ENCODE results near the gene CCDC40. TPM values are rescaled to one million over a fixed set of nuclear protein-coding genes. Genes with fewer than 3 reads are reported as not detected.

CCDC40 gene
- total and polyA plus RNA-seq, 2 of the 13 experiments (the other 11 are each of a cell fraction or from before 2014, with no cell fraction given): 4.1 to 5.5 TPM

DNA sequence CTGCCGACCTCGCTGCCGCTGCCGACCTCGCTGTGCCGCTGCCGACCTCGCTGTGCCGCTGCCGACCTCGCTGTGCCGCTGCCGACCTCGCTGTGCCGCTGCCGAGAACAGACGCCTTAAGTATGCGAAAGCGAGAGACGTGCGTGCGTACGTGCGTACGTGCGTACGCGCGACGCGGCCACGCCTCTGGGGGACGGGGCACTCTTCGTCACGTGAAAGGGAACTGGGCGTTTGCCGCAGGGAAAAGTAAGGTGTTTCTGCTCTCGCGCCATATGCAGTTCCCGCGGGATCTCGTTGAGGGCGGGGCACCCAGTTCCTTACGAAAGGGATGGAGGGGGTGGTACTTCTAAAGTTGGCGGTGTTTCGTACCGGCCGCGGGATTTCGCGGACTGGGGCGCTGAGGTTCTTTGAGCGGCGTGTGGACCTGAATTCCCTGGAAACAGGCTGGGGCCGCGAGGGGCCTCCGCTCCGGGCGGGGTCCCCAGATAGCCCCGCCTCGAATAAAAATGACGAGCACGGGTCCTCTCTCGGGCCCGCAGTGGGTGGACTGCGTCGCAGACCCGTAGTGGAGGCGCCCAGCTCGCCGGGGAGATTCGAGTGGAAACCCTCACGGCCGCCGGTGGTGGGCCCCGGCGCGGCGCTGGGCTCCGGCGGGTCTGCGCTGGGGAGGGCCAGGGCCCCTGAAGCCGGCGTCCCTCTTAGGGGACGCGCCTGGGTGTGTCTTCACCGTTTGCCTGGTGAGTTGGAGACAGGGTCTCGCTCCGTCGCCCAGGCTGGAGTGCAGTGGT, 110.8 kb downstream of the CCDC40 start, which contains the start of gene EIF4A3 (continued):
- TF ChIP-seq, protein P1, sequence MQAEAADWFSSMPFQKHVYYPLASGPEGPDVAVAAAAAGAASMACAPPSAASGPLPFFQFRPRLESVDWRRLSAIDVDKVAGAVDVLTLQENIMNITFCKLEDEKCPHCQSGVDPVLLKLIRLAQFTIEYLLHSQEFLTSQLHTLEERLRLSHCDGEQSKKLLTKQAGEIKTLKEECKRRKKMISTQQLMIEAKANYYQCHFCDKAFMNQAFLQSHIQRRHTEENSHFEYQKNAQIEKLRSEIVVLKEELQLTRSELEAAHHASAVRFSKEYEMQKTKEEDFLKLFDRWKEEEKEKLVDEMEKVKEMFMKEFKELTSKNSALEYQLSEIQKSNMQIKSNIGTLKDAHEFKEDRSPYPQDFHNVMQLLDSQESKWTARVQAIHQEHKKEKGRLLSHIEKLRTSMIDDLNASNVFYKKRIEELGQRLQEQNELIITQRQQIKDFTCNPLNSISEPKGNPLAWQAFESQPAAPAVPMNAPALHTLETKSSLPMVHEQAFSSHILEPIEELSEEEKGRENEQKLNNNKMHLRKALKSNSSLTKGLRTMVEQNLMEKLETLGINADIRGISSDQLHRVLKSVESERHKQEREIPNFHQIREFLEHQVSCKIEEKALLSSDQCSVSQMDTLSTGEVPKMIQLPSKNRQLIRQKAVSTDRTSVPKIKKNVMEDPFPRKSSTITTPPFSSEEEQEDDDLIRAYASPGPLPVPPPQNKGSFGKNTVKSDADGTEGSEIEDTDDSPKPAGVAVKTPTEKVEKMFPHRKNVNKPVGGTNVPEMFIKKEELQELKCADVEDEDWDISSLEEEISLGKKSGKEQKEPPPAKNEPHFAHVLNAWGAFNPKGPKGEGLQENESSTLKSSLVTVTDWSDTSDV (CRISPR knock-in tag; IDR thresholded peaks at IDR 0.05): peak; percentile 62; the same call in 1 of the 2 replicates
- TF ChIP-seq ZNF329 (CRISPR knock-in tag; IDR thresholded peaks at IDR 0.05; ENCODE audit: low read depth) (peak; percentile 83; the same call in 1 of the 2 replicates), JARID2 (CRISPR knock-in tag; IDR thresholded peaks at IDR 0.05; ENCODE audit: insufficient replicate concordance) (peak; percentile 68), ZNF337 (CRISPR knock-in tag; IDR thresholded peaks at IDR 0.05; ENCODE audit: borderline replicate concordance, low read depth) (0 out of 2 replicates have a peak, but pooled peaks have one; percentile 30), HES4 (CRISPR knock-in tag; IDR thresholded peaks at IDR 0.05; ENCODE audit: borderline replicate concordance) (peak; percentile 97), HNRNPH1 (optimal IDR thresholded peaks at IDR 0.05; ENCODE audit: low read depth, low read length) (no peak), MIXL1 (CRISPR knock-in tag; IDR thresholded peaks at IDR 0.05) (0 out of 2 replicates have a peak, but pooled peaks have one; percentile 26), DNMT1 (CRISPR knock-in tag; IDR thresholded peaks at IDR 0.05) (peak; percentile 100), RFXANK (CRISPR knock-in tag; IDR thresholded peaks at IDR 0.05) (no peak)
- TF ChIP-seq, protein P2, sequence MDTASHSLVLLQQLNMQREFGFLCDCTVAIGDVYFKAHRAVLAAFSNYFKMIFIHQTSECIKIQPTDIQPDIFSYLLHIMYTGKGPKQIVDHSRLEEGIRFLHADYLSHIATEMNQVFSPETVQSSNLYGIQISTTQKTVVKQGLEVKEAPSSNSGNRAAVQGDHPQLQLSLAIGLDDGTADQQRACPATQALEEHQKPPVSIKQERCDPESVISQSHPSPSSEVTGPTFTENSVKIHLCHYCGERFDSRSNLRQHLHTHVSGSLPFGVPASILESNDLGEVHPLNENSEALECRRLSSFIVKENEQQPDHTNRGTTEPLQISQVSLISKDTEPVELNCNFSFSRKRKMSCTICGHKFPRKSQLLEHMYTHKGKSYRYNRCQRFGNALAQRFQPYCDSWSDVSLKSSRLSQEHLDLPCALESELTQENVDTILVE (CRISPR knock-in tag; IDR thresholded peaks at IDR 0.05): peak; percentile 65; the same call in 1 of the 2 replicates
- TF ChIP-seq, protein P3, sequence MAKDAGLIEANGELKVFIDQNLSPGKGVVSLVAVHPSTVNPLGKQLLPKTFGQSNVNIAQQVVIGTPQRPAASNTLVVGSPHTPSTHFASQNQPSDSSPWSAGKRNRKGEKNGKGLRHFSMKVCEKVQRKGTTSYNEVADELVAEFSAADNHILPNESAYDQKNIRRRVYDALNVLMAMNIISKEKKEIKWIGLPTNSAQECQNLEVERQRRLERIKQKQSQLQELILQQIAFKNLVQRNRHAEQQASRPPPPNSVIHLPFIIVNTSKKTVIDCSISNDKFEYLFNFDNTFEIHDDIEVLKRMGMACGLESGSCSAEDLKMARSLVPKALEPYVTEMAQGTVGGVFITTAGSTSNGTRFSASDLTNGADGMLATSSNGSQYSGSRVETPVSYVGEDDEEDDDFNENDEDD (CRISPR knock-in tag; IDR thresholded peaks at IDR 0.05; ENCODE audit: borderline replicate concordance): peak; percentile 79; the same call in 1 of the 2 replicates
- TF ChIP-seq, protein P4, sequence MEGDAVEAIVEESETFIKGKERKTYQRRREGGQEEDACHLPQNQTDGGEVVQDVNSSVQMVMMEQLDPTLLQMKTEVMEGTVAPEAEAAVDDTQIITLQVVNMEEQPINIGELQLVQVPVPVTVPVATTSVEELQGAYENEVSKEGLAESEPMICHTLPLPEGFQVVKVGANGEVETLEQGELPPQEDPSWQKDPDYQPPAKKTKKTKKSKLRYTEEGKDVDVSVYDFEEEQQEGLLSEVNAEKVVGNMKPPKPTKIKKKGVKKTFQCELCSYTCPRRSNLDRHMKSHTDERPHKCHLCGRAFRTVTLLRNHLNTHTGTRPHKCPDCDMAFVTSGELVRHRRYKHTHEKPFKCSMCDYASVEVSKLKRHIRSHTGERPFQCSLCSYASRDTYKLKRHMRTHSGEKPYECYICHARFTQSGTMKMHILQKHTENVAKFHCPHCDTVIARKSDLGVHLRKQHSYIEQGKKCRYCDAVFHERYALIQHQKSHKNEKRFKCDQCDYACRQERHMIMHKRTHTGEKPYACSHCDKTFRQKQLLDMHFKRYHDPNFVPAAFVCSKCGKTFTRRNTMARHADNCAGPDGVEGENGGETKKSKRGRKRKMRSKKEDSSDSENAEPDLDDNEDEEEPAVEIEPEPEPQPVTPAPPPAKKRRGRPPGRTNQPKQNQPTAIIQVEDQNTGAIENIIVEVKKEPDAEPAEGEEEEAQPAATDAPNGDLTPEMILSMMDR (CRISPR knock-in tag; IDR thresholded peaks at IDR 0.05): peak; percentile 54
- TF ChIP-seq, protein P5, sequence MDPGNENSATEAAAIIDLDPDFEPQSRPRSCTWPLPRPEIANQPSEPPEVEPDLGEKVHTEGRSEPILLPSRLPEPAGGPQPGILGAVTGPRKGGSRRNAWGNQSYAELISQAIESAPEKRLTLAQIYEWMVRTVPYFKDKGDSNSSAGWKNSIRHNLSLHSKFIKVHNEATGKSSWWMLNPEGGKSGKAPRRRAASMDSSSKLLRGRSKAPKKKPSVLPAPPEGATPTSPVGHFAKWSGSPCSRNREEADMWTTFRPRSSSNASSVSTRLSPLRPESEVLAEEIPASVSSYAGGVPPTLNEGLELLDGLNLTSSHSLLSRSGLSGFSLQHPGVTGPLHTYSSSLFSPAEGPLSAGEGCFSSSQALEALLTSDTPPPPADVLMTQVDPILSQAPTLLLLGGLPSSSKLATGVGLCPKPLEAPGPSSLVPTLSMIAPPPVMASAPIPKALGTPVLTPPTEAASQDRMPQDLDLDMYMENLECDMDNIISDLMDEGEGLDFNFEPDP (CRISPR knock-in tag; conservative IDR thresholded peaks at IDR 0.05): no peak; the same call in 1 of the 2 replicates
- TF ChIP-seq, protein P6, sequence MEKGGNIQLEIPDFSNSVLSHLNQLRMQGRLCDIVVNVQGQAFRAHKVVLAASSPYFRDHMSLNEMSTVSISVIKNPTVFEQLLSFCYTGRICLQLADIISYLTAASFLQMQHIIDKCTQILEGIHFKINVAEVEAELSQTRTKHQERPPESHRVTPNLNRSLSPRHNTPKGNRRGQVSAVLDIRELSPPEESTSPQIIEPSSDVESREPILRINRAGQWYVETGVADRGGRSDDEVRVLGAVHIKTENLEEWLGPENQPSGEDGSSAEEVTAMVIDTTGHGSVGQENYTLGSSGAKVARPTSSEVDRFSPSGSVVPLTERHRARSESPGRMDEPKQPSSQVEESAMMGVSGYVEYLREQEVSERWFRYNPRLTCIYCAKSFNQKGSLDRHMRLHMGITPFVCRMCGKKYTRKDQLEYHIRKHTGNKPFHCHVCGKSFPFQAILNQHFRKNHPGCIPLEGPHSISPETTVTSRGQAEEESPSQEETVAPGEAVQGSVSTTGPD (CRISPR knock-in tag; IDR thresholded peaks at IDR 0.05): no peak
- TF ChIP-seq, protein P7, sequence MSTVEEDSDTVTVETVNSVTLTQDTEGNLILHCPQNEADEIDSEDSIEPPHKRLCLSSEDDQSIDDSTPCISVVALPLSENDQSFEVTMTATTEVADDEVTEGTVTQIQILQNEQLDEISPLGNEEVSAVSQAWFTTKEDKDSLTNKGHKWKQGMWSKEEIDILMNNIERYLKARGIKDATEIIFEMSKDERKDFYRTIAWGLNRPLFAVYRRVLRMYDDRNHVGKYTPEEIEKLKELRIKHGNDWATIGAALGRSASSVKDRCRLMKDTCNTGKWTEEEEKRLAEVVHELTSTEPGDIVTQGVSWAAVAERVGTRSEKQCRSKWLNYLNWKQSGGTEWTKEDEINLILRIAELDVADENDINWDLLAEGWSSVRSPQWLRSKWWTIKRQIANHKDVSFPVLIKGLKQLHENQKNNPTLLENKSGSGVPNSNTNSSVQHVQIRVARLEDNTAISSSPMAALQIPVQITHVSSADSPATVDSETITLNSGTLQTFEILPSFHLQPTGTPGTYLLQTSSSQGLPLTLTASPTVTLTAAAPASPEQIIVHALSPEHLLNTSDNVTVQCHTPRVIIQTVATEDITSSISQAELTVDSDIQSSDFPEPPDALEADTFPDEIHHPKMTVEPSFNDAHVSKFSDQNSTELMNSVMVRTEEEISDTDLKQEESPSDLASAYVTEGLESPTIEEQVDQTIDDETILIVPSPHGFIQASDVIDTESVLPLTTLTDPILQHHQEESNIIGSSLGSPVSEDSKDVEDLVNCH (CRISPR knock-in tag; IDR thresholded peaks at IDR 0.05): 0 out of 2 replicates have a peak, but pooled peaks have one; percentile 7
